Psoas muscle (tissue), 8 donors: ENCODE measurements around the gene CCDC175. TPM values are rescaled to one million over a fixed set of nuclear protein-coding genes. Genes with fewer than 3 reads are reported as not detected.

Source experiments
- ATAC-seq, 4 donors: fragments of 200-7000 bp; cut with Tn5 transposase; one replicate each; pipeline ENCODE4 v1.9.1; 2020; ENCODE audit warnings: moderate library complexity in 3 of 4, mild to moderate bottlenecking in 2 of 4
- DNase-seq, 2 donors: peaks; one replicate each; pipeline ENCODE4 v3.0.0-alpha.2; 2020
- H3K27ac ChIP-seq: fragments of 200-600 bp; one replicate; pipeline ENCODE4 v1.8.0; 2022
- H3K27me3 ChIP-seq, 3 donors: fragments of 200-600 bp in 1 of 3; one replicate each; pipeline versions ENCODE4 v1.6.1 to v1.8.0; 2013 to 2022; ENCODE audit warnings: low read length in 2 of 3, mild to moderate bottlenecking in 2 of 3, moderate library complexity in 1 of 3; ENCODE audit not compliant: insufficient read depth in 3 of 3
- H3K36me3 ChIP-seq, 2 donors: fragments of 200-600 bp in 1 of 2; one replicate each; pipeline versions ENCODE4 v1.6.1 to v1.8.0; 2013 to 2022; ENCODE audit warnings: low read depth in 1 of 2, mild to moderate bottlenecking in 1 of 2, moderate library complexity in 1 of 2; ENCODE audit not compliant: insufficient read depth in 1 of 2
- H3K4me1 ChIP-seq: fragments of 200-600 bp; one replicate; pipeline ENCODE4 v1.8.0; 2022
- H3K4me3 ChIP-seq: fragments of 200-600 bp; one replicate; pipeline ENCODE4 v1.8.0; 2022; ENCODE audit warnings: mild to moderate bottlenecking
- H3K9me3 ChIP-seq: fragments of 200-600 bp; one replicate; pipeline ENCODE4 v1.8.0; 2022
- WGBS, 3 donors: extraction: QIAGEN DNeasy Blood & Tissue Kit; methylation state at CpG; one replicate each; pipeline versions ENCODE4 v1.1.6 to v1.1.7; 2013; 5-methylcytosine and 5-hydroxymethylcytosine counted together
- intact Hi-C, 2 donors: fragments of 100-400 bp; cut with DNase I; formaldehyde crosslinking; loops; one replicate each; pipeline versions ENCODE4 v1.11.0 to v1.14.2; 2022
- polyA plus RNA-seq, 3 donors: library from polyadenylated mRNA; stranded (reverse); fragments of 200-250 nt; gene quantifications; one replicate each; pipeline ENCODE4 v1.2.3, GENCODE V29; 2013
- total RNA-seq, 4 donors: library from RNA; stranded (reverse); fragmentation: NEBNext Ultra II Directional in 2 of 4; extraction: Animal tissue kit (Norgen Biotek cat#: 25700) in 2 of 4; gene quantifications; one replicate each; pipeline versions ENCODE4 v1.2.1 to v1.2.4, GENCODE V29; 2021 to 2023
- TF ChIP-seq, protein P1 (sequence below): fragments of 200-600 bp; IDR thresholded peaks from one replicate; pipeline ENCODE4 v1.8.0; 2022; ENCODE audit warnings: antibody characterized with exemption
- donor health status: healthy with polysubstance abuse.
- donor health status: DM: no; HTN: no; CAD: no; lungs with moderate emphysema.
- donor health status: Bipolar disorder and iron deficiency.
- donor health status: healthy.
- donor health status: DM: yes; HTN: yes; CAD: no.
- donor health status: DM: no; HTN: no; CAD: no.
- donor health status: DM: no; HTN: no; CAD: no.
- donor health status: DM: yes; HTN: yes; CAD: no.

Gene CCDC175
- total and polyA plus RNA-seq, 7 donors, result not detected

DNA sequence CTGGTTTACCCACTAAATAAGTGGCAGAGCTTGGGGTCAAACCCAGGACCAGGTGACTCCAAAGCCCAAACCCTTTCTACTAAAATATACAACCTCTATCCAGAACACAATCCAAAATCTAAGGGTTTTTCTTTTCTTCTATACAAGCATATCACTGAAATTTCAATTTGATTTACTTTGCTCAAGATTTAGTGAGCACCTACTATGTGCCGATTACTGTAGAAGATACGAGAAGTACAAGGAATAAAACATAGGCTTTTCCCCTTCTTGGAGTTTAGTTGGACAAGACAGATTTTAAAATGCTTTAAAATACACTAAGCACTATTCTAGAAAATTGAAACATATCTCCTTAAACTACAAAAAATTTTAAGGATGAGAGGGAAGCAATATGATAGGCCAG, 95.2 kb downstream of the CCDC175 start:
- H3K4me3 ChIP-seq, result peak overlapping the region; percentile 93
- no peak for ATAC-seq
- TF ChIP-seq, protein P1, sequence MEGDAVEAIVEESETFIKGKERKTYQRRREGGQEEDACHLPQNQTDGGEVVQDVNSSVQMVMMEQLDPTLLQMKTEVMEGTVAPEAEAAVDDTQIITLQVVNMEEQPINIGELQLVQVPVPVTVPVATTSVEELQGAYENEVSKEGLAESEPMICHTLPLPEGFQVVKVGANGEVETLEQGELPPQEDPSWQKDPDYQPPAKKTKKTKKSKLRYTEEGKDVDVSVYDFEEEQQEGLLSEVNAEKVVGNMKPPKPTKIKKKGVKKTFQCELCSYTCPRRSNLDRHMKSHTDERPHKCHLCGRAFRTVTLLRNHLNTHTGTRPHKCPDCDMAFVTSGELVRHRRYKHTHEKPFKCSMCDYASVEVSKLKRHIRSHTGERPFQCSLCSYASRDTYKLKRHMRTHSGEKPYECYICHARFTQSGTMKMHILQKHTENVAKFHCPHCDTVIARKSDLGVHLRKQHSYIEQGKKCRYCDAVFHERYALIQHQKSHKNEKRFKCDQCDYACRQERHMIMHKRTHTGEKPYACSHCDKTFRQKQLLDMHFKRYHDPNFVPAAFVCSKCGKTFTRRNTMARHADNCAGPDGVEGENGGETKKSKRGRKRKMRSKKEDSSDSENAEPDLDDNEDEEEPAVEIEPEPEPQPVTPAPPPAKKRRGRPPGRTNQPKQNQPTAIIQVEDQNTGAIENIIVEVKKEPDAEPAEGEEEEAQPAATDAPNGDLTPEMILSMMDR, result no peak
- no peaks in the 10 kb centered on the region for H3K27me3 ChIP-seq
- H3K9me3 ChIP-seq, result no peaks in the 10 kb centered on the region
- peak overlapping the region; percentile 92 for H3K27ac ChIP-seq
- intact Hi-C loops, result no loop called here
- 96 to 100% (median 96%) methylated on average over 2 of the region's 2 CpGs for WGBS, 3 donors
- peaks cover 3 to 28% of the 10 kb centered on the region in 2 donors for H3K36me3 ChIP-seq
- H3K4me1 ChIP-seq, result peaks cover 49% of the 10 kb centered on the region
- no peak for DNase-seq

DNA sequence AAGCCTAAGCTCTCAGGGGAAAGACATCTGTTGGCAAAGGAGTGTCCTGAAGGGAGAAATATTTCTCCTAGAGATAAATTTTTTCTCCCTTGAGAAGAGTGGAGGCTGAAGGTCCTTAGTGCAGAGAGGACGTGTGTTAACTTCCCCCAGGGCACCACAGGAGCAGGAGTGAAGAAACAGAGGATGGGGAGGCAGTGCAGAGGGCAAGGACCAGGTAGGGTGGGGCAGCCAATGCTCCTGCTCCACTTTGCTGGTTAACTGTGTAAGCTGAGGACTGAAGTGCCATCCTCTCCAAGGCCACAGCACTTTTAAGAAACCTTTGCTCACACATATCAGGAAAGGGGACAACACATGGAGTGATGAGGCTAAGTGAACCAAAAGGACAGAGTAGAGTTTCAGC, 96.4 kb downstream of the CCDC175 start:
- Histone ChIP-seq H3K4me3 (no peak overlapping the region), H3K9me3 (no peaks in the 10 kb centered on the region), H3K4me1 (peaks cover 37% of the 10 kb centered on the region), H3K27me3 (no peaks in the 10 kb centered on the region), H3K36me3 (peaks cover 8 to 40% of the 10 kb centered on the region in 2 donors), H3K27ac (no peak overlapping the region)
- TF ChIP-seq, protein P1, result no peak
- WGBS, 3 donors, result 38 to 67% (median 57%) methylated on average over 1 of the region's 1 CpG
- ATAC-seq (no peak), DNase-seq (no peak)
- intact Hi-C loops, result no loop called here

DNA sequence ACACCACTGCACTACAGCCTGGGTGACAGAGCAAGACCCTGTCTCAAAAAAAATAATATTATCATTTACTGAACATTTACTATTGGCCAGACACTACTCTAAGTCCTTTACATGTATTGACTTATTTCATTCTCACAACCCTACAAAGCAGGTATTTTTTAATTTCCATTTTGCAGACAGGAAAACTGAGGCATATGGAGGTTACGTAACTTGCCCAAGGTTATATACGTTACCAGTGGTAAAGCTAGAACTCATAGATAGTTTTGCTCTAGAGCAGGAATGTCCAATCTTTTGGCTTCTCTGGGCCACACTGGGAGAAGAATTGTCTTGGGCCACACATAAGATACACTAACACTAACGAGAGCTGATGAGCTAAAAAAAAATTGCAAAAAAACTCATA, 98.1 kb downstream of the CCDC175 start:
- H3K4me1 ChIP-seq, result peaks cover 36% of the 10 kb centered on the region
- TF ChIP-seq, protein P1, result no peak
- no peak for DNase-seq
- ATAC-seq, result no peak
- no peak overlapping the region for H3K4me3 ChIP-seq
- no peaks in the 10 kb centered on the region for H3K9me3 ChIP-seq
- no peaks in the 10 kb centered on the region for H3K27me3 ChIP-seq
- no peak overlapping the region for H3K27ac ChIP-seq
- intact Hi-C loops, result no loop called here
- 91 to 94% (median 92%) methylated on average over 3 of the region's 3 CpGs for WGBS, 3 donors
- H3K36me3 ChIP-seq, result peaks cover 10 to 57% of the 10 kb centered on the region in 2 donors

DNA sequence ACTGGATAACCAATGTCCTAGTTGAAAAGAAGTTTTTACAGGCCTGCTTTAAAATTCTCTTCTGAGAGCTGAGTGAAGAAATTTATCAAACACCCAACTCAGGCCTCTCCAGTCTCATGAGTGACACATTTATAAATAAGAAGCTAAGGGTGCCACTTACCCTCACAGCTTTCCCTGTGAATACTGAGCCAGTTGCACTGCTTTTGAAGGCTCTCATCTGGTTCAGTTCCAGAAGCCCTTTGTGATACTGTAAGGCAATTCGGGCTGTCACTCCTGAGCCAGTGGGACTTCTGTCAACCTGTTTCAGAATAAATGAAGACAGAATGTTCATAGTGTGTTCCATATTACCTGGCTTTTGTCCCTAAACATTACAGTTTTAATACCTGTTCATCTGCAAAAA, 100.9 kb downstream of the CCDC175 start:
- ATAC-seq (no peak), DNase-seq (no peak)
- intact Hi-C loops, result no loop called here
- 83 to 100% (median 93%) methylated on average over 1 of the region's 1 CpG for WGBS, 3 donors
- Histone ChIP-seq H3K9me3 (no peaks in the 10 kb centered on the region), H3K4me3 (no peak overlapping the region), H3K27ac (no peak overlapping the region), H3K4me1 (peaks cover 12% of the 10 kb centered on the region), H3K27me3 (no peaks in the 10 kb centered on the region), H3K36me3 (peaks cover 11 to 85% of the 10 kb centered on the region in 2 donors)
- TF ChIP-seq, protein P1, result no peak

DNA sequence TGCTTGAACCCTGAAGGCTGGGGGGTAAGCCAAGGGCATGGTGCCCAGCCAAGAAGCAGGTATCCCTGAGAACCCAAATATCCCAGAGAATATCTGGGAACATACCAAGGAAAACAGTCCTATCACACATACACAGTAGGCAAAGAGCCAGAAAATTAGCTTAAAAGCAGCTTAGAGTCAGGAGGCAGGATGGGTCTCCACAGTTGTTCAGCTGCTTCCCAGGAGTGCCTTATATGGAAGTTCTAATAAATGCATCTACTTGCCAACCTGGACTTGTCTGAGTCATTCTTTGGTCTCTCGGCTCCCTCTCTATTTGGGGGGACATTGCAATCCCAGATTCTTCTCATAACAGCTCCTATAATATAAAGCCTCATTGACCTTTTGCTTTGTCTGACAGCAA, 102.4 kb downstream of the CCDC175 start:
- intact Hi-C loops, result no loop called here
- TF ChIP-seq, protein P1, result no peak
- 6 to 25% (median 10%) methylated on average over 1 of the region's 1 CpG for WGBS, 3 donors
- H3K4me1 ChIP-seq, result peaks cover 4% of the 10 kb centered on the region
- no peaks in the 10 kb centered on the region for H3K9me3 ChIP-seq
- peaks cover 11 to 99% of the 10 kb centered on the region in 2 donors for H3K36me3 ChIP-seq
- no peak overlapping the region for H3K4me3 ChIP-seq
- ATAC-seq (no peak), DNase-seq (no peak)
- H3K27ac ChIP-seq, result no peak overlapping the region
- H3K27me3 ChIP-seq, result no peaks in the 10 kb centered on the region
